ACC112 (cell line): ENCODE data around the gene LAMA5.

Experiments
- H2AFZ ChIP-seq: fragments of 200-600 bp; sonication (generic); one replicate; pipeline ENCODE4 v1.6.0; 2017; ENCODE audit warnings: antibody characterized with exemption, low read length; ENCODE audit not compliant: unreplicated experiment
- H3K27ac ChIP-seq: fragments of 200-600 bp; sonication (generic); 2 replicates; pipeline ENCODE4 v1.5.1; 2014; ENCODE audit warnings: low read depth, mild to moderate bottlenecking, antibody characterized with exemption, low read length, moderate library complexity
- H3K27me3 ChIP-seq: fragments of 200-600 bp; sonication (generic); 2 replicates; pipeline ENCODE4 v1.6.1; 2014; ENCODE audit warnings: mild to moderate bottlenecking, antibody characterized with exemption, low read length, moderate library complexity, mixed read lengths; ENCODE audit not compliant: insufficient read depth
- H3K36me3 ChIP-seq: fragments of 200-600 bp; sonication (generic); 2 replicates; pipeline ENCODE4 v1.6.1; 2016; ENCODE audit warnings: mild to moderate bottlenecking, antibody characterized with exemption, low read length, moderate library complexity, mixed read lengths; ENCODE audit not compliant: insufficient read depth
- H3K4me1 ChIP-seq: fragments of 200-600 bp; sonication (generic); one replicate; pipeline ENCODE4 v1.6.1; 2016; ENCODE audit warnings: low read length, mixed read lengths; ENCODE audit not compliant: insufficient read depth, unreplicated experiment, control insufficient read depth
- H3K4me3 ChIP-seq: fragments of 200-600 bp; sonication (generic); 2 replicates; pipeline ENCODE4 v1.5.1; 2014; ENCODE audit warnings: mild to moderate bottlenecking, low read depth, low read length
- H3K79me2 ChIP-seq: fragments of 200-600 bp; sonication (generic); one replicate; pipeline ENCODE4 v1.6.0; 2016; ENCODE audit warnings: low read length; ENCODE audit not compliant: control insufficient read depth, unreplicated experiment, insufficient read depth

The LAMA5 gene

DNA sequence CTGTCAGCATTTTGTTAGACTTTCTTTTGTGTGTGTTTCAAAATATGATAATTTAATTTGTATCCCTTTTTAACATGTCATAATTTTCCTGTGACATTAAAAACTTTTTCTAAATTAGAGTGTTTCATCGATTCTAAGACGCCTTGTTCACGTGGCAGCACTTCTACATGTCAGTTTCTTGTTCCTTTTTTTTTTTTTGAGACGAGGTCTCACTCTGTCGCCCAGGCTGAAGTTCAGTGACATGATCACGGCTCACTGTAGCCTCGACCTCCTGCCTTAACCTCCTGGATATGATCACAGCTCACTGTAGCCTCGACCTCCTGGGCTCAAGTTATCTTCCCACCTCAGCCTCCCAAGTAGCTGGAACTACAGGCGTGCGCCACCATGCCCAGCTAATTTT lies 91.9 kb downstream of the LAMA5 start:
- Histone ChIP-seq H3K27me3 (no peaks in the 10 kb centered on the region), H3K36me3 (peaks cover 4% of the 10 kb centered on the region; the same call in 1 of the 2 replicates), H2AFZ (no peak overlapping the region), H3K4me3 (no peak overlapping the region), H3K27ac (no peak overlapping the region), H3K4me1 (no peaks in the 10 kb centered on the region), H3K79me2 (no peaks in the 10 kb centered on the region)

DNA sequence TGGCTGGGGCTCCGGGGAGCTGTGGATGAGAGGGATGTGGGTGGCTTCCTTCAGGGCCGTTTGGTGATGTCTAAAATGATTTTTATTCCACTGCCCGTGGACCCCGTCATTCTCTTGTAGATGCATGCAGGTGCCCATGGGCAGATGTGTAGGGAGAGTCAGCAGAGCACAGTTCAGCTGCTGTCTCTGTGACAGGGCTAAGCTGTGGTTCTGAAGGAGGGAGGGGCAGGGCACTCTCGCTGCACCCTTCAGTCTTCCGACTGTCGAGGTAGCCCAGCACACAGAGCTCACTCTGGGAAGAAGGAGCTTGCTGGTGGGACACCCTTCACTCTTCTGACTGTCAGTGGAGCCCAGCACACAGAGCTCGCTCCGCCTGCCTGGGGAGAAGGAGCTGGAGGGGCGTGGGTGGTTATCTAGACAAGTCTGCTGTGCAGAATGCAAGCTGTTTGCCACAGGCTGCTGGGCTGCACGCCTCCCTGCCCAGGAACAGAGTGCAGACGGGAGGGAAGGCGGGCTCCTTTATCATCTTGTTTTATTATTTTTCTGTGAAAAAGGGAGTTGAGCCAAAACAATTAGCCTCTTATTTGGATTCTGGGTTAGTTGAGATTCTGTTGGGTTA lies 92.7 kb downstream of the LAMA5 start:
- Histone ChIP-seq H3K79me2 (no peaks in the 10 kb centered on the region), H3K36me3 (peaks cover 4% of the 10 kb centered on the region; the same call in 1 of the 2 replicates), H3K27me3 (no peaks in the 10 kb centered on the region), H3K27ac (no peak overlapping the region), H3K4me3 (no peak overlapping the region), H3K4me1 (no peaks in the 10 kb centered on the region), H2AFZ (no peak overlapping the region)

DNA sequence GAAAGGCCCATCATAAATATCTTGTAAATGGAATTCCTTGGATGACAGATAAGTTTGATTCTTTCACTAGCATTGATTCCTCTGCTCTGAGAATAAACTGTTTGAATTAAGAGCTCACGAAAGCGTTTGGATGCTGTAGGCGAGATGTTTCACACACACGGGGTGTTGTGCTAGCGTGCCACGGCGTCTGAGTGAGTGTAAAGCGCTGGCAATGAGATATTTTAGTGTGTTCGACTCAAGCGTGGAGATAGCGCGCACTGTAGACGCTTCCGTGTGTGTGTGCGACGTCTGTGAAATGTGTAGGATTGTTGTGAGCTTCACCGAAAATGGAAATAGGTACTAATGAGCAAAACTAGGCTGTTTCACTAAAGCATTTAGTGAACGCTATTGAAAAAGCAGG lies 93.7 kb downstream of the LAMA5 start:
- Histone ChIP-seq H3K27ac (no peak overlapping the region), H3K36me3 (no peaks in the 10 kb centered on the region), H3K4me3 (no peak overlapping the region), H3K27me3 (no peaks in the 10 kb centered on the region), H3K4me1 (no peaks in the 10 kb centered on the region), H2AFZ (no peak overlapping the region), H3K79me2 (no peaks in the 10 kb centered on the region)

DNA sequence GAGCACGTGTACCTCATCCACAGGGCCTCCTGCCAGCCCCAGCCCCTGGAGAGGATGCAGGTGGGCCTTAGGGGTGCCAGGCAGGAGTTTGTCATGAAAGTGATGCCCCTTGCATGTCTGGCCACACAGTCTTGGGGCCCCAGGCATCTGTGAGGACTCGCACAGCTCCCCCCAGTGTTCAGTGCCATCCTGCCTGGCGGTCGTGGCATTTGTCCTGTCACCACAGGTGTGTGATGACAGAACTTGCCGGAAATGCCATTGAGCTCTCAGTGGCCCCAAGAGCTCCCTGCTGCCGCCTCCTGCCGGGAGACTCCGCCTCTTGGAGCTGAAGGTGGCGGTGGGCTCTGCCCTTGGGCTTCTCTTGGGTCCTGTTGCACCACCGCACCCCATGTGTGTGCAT lies 94.9 kb downstream of the LAMA5 start:
- Histone ChIP-seq H3K36me3 (no peaks in the 10 kb centered on the region), H3K4me1 (no peaks in the 10 kb centered on the region)

DNA sequence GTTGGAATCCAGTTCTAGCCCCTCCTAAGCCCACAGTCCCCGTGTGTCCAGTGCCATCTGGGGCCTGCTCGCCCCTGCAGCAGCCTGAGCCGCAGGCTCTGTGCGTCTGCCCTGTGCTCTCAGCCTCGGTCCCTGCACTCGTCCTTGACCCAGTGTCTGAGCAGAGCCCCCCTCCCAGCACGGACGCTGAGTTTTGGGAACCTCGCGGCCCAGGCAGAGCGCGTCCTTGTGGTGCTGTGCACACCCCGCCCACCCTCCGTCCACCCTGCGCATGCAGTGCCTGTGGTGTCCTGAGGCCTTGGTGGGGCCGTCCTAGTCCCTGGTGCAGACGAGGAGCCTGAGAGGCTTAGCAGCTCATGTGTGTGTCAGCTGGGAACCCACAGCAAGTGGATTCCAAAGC lies 97.2 kb downstream of the LAMA5 start:
- H3K79me2 ChIP-seq = no peaks in the 10 kb centered on the region
- H3K27me3 ChIP-seq = no peaks in the 10 kb centered on the region
- peaks cover 15% of the 10 kb centered on the region for H3K36me3 ChIP-seq
- no peak overlapping the region for H2AFZ ChIP-seq
- H3K27ac ChIP-seq = no peak overlapping the region
- no peaks in the 10 kb centered on the region for H3K4me1 ChIP-seq
- H3K4me3 ChIP-seq = no peak overlapping the region

More for the DNA sequence above, 94.9 kb downstream of the LAMA5 start:
- no peak overlapping the region for H3K4me3 ChIP-seq
- no peaks in the 10 kb centered on the region for H3K79me2 ChIP-seq
- H2AFZ ChIP-seq = no peak overlapping the region
- no peak overlapping the region for H3K27ac ChIP-seq
- H3K27me3 ChIP-seq = no peaks in the 10 kb centered on the region

DNA sequence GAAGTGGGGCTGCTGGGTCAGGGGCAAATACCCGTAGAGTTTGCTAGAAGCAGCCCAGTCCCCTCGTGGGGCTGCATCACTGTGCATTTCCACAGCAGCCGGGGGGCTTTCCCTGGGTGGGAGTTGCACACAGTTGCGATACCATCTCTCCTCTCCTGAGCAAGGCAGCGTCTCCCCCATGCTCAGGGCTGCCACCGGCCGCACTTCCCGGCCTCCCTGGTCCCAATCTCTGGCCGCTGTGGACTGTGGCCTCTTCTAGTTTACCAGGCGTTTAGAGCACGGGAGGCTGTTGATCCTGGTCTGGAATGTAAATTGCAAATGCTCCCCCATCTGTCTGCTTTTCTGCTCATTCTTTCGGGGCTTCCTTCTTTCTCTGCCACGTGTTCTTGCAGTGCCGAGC lies 97.7 kb downstream of the LAMA5 start:
- Histone ChIP-seq H3K4me1 (no peaks in the 10 kb centered on the region), H3K4me3 (no peak overlapping the region), H3K27me3 (no peaks in the 10 kb centered on the region), H3K79me2 (no peaks in the 10 kb centered on the region), H2AFZ (no peak overlapping the region), H3K27ac (no peak overlapping the region), H3K36me3 (peaks cover 20% of the 10 kb centered on the region)

DNA sequence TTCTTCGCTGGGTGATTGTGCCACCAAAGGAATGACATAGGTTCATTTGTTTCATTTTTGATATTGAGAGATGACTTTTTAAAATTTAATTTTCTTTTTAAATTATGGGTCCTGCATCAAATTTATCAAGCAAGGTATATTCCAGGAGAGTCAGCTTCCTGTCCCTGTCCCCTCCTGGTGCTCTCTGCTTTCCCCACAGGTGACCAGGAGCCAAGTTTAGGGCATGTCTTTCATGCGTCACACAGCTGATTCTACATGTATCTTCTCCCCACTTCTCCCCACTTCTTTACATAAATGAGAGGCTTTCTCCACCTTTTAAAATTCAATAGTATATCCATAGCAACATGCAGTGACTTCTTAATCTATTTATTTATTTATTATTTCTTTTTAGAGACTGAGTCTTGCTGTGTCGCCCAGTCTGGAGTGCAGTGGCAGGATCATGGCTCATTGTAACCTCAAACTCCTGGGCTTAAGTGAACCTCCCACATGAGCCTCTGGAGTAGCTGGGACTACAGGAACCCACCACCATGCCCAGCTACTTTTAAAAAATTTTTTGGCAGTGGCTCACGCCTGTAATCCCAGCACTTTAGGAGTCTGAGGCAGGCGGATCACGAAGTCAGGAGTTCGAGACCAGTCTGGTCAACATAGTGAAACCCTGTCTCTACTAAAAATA lies 98.7 kb downstream of the LAMA5 start:
- Histone ChIP-seq H3K27ac (no peak overlapping the region), H2AFZ (no peak overlapping the region), H3K4me1 (no peaks in the 10 kb centered on the region), H3K4me3 (no peak overlapping the region), H3K27me3 (no peaks in the 10 kb centered on the region), H3K79me2 (no peaks in the 10 kb centered on the region), H3K36me3 (peaks cover 26% of the 10 kb centered on the region)

DNA sequence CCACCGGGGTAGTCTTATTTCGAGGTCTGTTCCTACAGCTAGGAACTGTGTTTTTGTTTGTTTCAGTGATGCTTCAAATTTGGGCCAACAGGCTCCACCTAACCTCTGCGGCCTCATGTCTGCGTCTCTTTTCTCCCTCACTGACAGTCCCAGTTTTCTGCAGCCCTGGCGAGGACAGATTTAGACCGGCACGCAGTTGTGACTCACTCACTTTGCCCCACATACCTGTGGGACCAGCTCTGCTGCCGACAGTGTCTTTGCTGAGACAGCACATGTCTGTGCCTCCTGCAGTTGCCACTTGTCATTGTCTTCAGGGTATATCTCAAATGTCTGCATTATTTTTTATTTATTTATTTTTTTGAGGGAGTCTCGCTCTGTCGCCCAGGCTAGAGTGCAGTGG lies 99.6 kb downstream of the LAMA5 start:
- no peak overlapping the region for H2AFZ ChIP-seq
- H3K27ac ChIP-seq = no peak overlapping the region
- H3K79me2 ChIP-seq = no peaks in the 10 kb centered on the region
- no peak overlapping the region for H3K4me3 ChIP-seq
- H3K27me3 ChIP-seq = no peaks in the 10 kb centered on the region
- H3K4me1 ChIP-seq = no peaks in the 10 kb centered on the region
- peaks cover 29% of the 10 kb centered on the region for H3K36me3 ChIP-seq

DNA sequence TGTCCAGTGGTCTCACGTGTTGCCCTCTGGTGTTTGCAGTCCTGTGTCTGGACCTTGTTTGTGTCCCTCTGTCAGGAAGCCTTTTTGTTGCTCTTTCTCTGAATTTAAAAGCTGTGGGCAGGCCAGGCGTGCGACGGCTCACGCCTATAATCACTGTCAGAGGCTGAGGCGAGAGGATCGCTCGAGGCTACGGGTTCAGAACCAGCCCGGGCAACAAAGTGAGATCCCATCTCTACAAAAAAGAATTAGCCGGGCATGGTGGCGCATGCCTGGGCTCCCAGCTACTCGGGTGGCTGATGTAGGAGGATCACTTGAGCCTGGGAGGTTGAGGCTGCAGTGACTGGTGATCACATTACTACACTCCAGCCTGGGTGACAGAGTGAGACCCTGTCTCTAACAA lies 100.3 kb downstream of the LAMA5 start:
- no peaks in the 10 kb centered on the region for H3K27me3 ChIP-seq
- no peaks in the 10 kb centered on the region for H3K79me2 ChIP-seq
- H3K4me1 ChIP-seq = no peaks in the 10 kb centered on the region
- no peak overlapping the region for H3K27ac ChIP-seq
- no peak overlapping the region for H2AFZ ChIP-seq
- H3K36me3 ChIP-seq = peaks cover 29% of the 10 kb centered on the region
- H3K4me3 ChIP-seq = no peak overlapping the region

DNA sequence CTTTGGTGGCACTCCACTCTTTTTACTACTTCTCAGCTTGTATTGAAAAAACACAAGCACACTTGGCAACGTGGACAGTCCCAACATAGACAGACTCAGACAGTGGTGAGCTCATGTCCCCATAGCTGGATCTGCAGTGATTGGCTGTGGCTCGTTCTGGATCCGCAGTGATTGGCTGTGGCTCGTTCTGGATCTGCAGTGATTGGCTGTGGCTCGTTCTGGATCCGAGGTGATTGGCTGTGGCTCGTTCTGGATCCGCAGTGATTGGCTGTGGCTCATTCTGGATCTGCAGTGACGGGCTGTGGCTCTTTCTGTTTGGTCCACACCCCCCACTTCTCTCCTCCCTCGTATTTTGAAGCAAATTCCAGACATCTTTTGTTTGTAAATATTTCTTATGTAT lies 100.8 kb downstream of the LAMA5 start:
- Histone ChIP-seq H3K27me3 (no peaks in the 10 kb centered on the region), H3K36me3 (peaks cover 29% of the 10 kb centered on the region), H3K4me1 (no peaks in the 10 kb centered on the region), H2AFZ (no peak overlapping the region), H3K27ac (no peak overlapping the region), H3K4me3 (no peak overlapping the region), H3K79me2 (no peaks in the 10 kb centered on the region)

DNA sequence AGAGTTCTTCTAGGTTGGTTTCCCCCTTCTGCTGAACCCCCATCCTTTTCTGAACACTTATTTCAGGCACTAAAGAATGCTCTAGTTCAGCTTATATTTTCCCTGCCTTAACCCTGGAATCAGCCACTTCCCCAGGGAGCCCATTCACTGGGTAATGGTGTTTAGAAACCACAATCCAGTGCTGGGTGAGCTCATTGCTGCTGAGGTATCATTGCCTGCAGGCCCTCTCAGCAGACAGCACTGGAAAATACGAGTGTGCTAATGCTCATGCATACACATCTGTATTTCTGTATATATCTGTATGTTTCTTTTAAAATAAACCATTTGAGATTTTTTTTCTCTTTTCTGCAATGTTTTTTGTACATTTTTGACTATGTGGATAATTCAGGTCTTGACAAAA lies 101.7 kb downstream of the LAMA5 start:
- Histone ChIP-seq H3K79me2 (no peaks in the 10 kb centered on the region), H2AFZ (no peak overlapping the region), H3K36me3 (peaks cover 29% of the 10 kb centered on the region)

More for the DNA sequence above, 101.7 kb downstream of the LAMA5 start:
- no peaks in the 10 kb centered on the region for H3K4me1 ChIP-seq
- H3K27ac ChIP-seq = no peak overlapping the region
- H3K4me3 ChIP-seq = no peak overlapping the region
- H3K27me3 ChIP-seq = no peaks in the 10 kb centered on the region
